Fibroblast of lung (primary cell): ENCODE measurements around the gene POLR2E.

Source experiments
- CTCF ChIP-seq, 2 donors: IDR thresholded peaks in 1 of 2; conservative IDR thresholded peaks in 1 of 2; 1 replicate in 1 of 2; 2 replicates in 1 of 2; pipeline ENCODE4 v1.5.1; 2011 to 2012; ENCODE audit warnings: low read length in 2 of 2, control low read depth in 1 of 2, inconsistent platforms in 1 of 2, low read depth in 1 of 2, mild to moderate bottlenecking in 1 of 2
- EZH2 ChIP-seq: IDR thresholded peaks from 2 replicates; pipeline ENCODE4 v1.5.1; 2012; ENCODE audit warnings: low read length, control low read depth, mild to moderate bottlenecking; ENCODE audit errors: missing control alignments

DNA sequence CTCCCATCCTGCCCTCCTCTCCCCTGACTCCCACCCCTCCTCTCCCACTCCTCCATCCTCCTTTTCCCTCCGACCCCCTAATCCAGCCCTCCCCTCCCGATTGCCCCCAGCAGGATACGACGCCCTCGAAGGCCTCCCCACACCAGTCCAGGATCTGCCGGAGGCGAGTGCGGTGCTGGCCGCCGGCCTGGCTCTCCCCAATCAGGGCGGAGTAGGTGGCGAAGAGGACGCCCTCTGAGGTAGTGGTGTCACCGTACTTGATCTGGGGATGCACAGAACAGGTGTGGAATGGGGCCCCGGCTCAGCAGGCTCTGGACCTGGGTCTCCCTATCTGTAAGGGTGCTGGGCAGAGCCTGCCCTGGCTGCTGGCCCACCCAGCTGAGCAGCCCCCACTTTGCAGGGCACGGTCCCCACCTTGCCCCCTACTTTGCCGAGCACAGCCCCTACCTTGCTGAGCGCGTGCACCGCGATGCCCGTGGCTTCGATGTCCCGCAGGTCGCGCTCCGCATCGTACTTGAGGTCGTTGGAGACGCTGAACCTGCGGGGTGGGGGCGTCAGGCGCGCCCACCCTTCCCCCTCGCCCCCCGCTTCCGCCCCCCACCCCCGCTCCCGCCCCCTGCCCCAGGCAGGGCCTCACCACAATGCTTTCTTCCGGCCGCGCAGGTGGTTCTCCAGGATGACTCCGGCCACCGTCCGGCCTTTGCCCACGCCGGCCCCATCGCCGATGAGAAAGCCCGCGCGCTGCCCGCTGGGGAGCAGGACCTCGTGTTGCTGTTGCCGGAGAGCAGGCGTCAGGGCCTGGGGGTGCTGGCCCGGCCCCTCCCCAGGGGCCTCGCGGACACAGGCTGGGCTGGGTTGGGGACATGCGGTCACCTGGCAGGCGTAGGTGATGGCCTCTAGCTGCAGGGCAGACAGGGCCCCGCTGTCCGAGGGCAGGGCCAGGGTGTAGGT is 27.1 kb upstream of the POLR2E start:
- TF ChIP-seq CTCF (conservative IDR thresholded peaks at IDR 0.05 in 1 of 2, IDR thresholded peaks at IDR 0.05 in 1 of 2; ENCODE audit: low read depth in 1 of 2, low read length in 2 of 2) (no peak), EZH2 (no peak)
